Breast epithelium (tissue), 3 donors: Measurements from ENCODE around the gene SLC16A5.

Experiments used
- POLR2A ChIP-seq: fragments of 450-650 bp; IDR thresholded peaks from one replicate; pipeline ENCODE4 v1.6.1; 2016; ENCODE audit warnings: antibody characterized with exemption, mild to moderate bottlenecking, moderate library complexity
- POLR2AphosphoS5 ChIP-seq, 3 donors: sonication (generic); formaldehyde crosslinking; IDR thresholded peaks; one replicate each; pipeline ENCODE4 v1.6.1; 2017; ENCODE audit warnings: antibody characterized with exemption in 3 of 3
- TF ChIP-seq, protein P1 (sequence below), 3 donors: fragments of 450-650 bp; IDR thresholded peaks; one replicate each; pipeline ENCODE4 v1.5.1; 2016 to 2017; ENCODE audit warnings: antibody characterized with exemption in 3 of 3, mild to moderate bottlenecking in 3 of 3, moderate library complexity in 3 of 3

DNA sequence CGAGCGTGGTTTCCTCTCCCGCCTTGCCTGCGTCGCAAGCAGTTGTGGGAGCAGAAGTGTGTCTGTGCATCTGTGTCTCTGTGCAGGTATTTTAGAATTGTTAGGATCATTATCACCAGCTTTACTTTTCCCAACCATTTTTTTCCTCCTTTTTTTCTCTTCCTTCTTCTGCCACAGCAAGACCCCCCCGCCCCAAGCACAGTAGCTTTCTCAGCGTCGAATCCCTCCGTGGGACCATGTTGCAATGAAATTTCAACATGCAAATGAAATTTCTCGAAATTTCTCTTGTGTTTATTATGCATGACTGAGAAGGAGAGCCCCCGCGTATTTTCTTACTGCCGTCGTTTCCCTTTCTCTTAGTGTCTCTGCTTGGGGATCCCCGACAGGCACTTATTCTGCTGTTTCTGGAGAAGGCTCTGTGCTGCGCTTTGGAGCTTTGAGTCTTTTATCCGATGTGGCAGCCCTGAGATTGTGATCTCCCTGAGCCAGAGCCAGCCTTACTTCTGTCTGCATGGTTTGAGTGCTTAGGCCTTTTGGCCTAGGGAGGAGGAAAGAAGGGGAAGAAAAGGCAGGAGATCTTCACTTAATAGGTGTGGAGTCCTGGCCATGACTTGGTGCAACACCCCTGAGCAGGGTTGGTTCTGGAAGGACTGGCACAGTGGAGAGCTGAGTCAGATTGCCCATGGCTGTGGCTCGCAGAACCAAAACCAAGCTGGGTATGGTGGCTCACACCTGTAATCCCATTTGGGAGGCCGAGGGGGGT lies 27.0 kb downstream of the SLC16A5 start:
- TF ChIP-seq POLR2A (no peak), POLR2AphosphoS5 (IDR thresholded peaks at IDR 0.05) (no peak)
- TF ChIP-seq, protein P1, sequence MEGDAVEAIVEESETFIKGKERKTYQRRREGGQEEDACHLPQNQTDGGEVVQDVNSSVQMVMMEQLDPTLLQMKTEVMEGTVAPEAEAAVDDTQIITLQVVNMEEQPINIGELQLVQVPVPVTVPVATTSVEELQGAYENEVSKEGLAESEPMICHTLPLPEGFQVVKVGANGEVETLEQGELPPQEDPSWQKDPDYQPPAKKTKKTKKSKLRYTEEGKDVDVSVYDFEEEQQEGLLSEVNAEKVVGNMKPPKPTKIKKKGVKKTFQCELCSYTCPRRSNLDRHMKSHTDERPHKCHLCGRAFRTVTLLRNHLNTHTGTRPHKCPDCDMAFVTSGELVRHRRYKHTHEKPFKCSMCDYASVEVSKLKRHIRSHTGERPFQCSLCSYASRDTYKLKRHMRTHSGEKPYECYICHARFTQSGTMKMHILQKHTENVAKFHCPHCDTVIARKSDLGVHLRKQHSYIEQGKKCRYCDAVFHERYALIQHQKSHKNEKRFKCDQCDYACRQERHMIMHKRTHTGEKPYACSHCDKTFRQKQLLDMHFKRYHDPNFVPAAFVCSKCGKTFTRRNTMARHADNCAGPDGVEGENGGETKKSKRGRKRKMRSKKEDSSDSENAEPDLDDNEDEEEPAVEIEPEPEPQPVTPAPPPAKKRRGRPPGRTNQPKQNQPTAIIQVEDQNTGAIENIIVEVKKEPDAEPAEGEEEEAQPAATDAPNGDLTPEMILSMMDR (IDR thresholded peaks at IDR 0.05) = no peak
